HG03139 (cell line): ENCODE measurements around the gene PRKD2.

ENCODE experiments used
- ATAC-seq: cut with Tn5 transposase; IDR thresholded peaks from one replicate; pipeline ENCODE4 v1.9.1; 2021; ENCODE audit not compliant: unreplicated experiment

The PRKD2 gene

GRCh38 chr19:46665072-46665471 is 51.8 kb downstream of the PRKD2 start:
- no peak for ATAC-seq

GRCh38 chr19:46661735-46662592 is 55.0 kb downstream of the PRKD2 start:
- no peak for ATAC-seq

- ATAC-seq = peak; percentile 81
Measured at GRCh38 chr19:46661020-46661731, 55.7 kb downstream of the PRKD2 start, which contains the start of gene DACT3. TSS of gene DACT3 (minus strand) at chr19:46661182. CDS start at chr19:46661064, 118 bp downstream.

- ATAC-seq = no peak
Measured at GRCh38 chr19:46660551-46661019, 56.3 kb downstream of the PRKD2 start.

GRCh38 chr19:46660008-46660517 is 56.9 kb downstream of the PRKD2 start:
- ATAC-seq = no peak

GRCh38 chr19:46659151-46660007 is 57.5 kb downstream of the PRKD2 start:
- ATAC-seq = no peak

- no peak for ATAC-seq
Measured at GRCh38 chr19:46656541-46656940, 60.4 kb downstream of the PRKD2 start.

GRCh38 chr19:46654621-46655152 is 62.2 kb downstream of the PRKD2 start:
- no peak for ATAC-seq

- no peak for ATAC-seq
Measured at GRCh38 chr19:46650445-46650844, 66.5 kb downstream of the PRKD2 start.

GRCh38 chr19:46648961-46649960 is 67.7 kb downstream of the PRKD2 start:
- ATAC-seq = no peak

- ATAC-seq = no peak
Measured at GRCh38 chr19:46648060-46648960, 68.6 kb downstream of the PRKD2 start.

- no peak for ATAC-seq
Measured at GRCh38 chr19:46646402-46646801, 70.5 kb downstream of the PRKD2 start.

GRCh38 chr19:46644720-46645119 is 72.2 kb downstream of the PRKD2 start:
- no peak for ATAC-seq

GRCh38 chr19:46640656-46641055 is 76.3 kb downstream of the PRKD2 start:
- ATAC-seq = no peak

GRCh38 chr19:46639358-46640182 is 77.3 kb downstream of the PRKD2 start:
- no peak for ATAC-seq

- no peak for ATAC-seq
Measured at GRCh38 chr19:46637224-46637623, 79.7 kb downstream of the PRKD2 start.

GRCh38 chr19:46635920-46636761 is 80.8 kb downstream of the PRKD2 start, which contains the start of gene GNG8:
TSS of gene GNG8 (minus strand) at chr19:46636202. CDS start at chr19:46634682, 1,520 bp downstream.
- ATAC-seq = no peak
